A673 (cell line): ENCODE results near the gene CLIC4. TPM values are rescaled to one million over a fixed set of nuclear protein-coding genes. Genes with fewer than 3 reads are reported as not detected.
"Not testable (repeated sequence)": the region's sequence is repeated elsewhere in the genome, so short reads cannot be mapped to it uniquely, and the experiment has no call there.

Experiments
- BruUV-seq: library from RNA; stranded (reverse); fragments of 400-500 nt; replicated peaks from 2 replicates; lab custom pipeline; 2021; lab: Mats Ljungman, UMichigan
- CTCF ChIA-PET: fragments of 300-600 bp; sonication (Branson Sonifier 250); formaldehyde crosslinking; loops from one replicate; lab custom pipeline; 2022; ENCODE audit warnings: antibody characterized with exemption; lab: Charles Lee
- POLR2A ChIA-PET: fragments of 300-600 bp; sonication (Branson Sonifier 250); formaldehyde crosslinking; loops from one replicate; lab custom pipeline; 2022; ENCODE audit warnings: antibody characterized with exemption; ENCODE audit not compliant: low non-redundant PET; lab: Charles Lee
- DNase-seq: peaks from one replicate; pipeline ENCODE4 v3.0.0-alpha.2; 2015; ENCODE audit warnings: low spot score
- H3K27ac ChIP-seq: fragments of 200-600 bp; sonication (generic); 2 replicates; pipeline ENCODE4 v1.5.1; 2016; ENCODE audit warnings: mixed run types, low read depth, mild to moderate bottlenecking, mixed read lengths, antibody characterized with exemption, low read length; ENCODE audit not compliant: poor library complexity, severe bottlenecking
- H3K27me3 ChIP-seq: fragments of 200-600 bp; sonication (generic); replicated peaks from 2 replicates; pipeline ENCODE4 v1.6.1; 2017; ENCODE audit warnings: mixed run types, low read depth, mild to moderate bottlenecking, mixed read lengths, antibody characterized with exemption, low read length; ENCODE audit not compliant: insufficient read depth, poor library complexity
- H3K36me3 ChIP-seq: fragments of 200-600 bp; sonication (generic); 2 replicates; pipeline ENCODE4 v1.6.1; 2016; ENCODE audit warnings: mixed run types, mild to moderate bottlenecking, mixed read lengths, antibody characterized with exemption, low read length; ENCODE audit not compliant: insufficient read depth, poor library complexity, severe bottlenecking
- H3K4me1 ChIP-seq: fragments of 200-600 bp; sonication (generic); 2 replicates; pipeline ENCODE4 v1.6.1; 2017; ENCODE audit warnings: mixed run types, mild to moderate bottlenecking, mixed read lengths, antibody characterized with exemption, low read length; ENCODE audit not compliant: insufficient read depth, poor library complexity, severe bottlenecking
- H3K4me3 ChIP-seq: fragments of 200-600 bp; sonication (generic); 2 replicates; pipeline ENCODE4 v1.5.1; 2016; ENCODE audit warnings: low read depth, mixed run types, mild to moderate bottlenecking, mixed read lengths, low read length; ENCODE audit not compliant: poor library complexity, severe bottlenecking
- H3K9me3 ChIP-seq: fragments of 200-600 bp; sonication (generic); 2 replicates; pipeline ENCODE4 v1.6.1; 2016; ENCODE audit warnings: mixed run types, low read depth, mild to moderate bottlenecking, mixed read lengths, antibody characterized with exemption, low read length; ENCODE audit not compliant: poor library complexity, severe bottlenecking
- EZH2 ChIP-seq: fragments of 200-600 bp; sonication (generic); IDR thresholded peaks from 2 replicates; pipeline ENCODE4 v1.6.1; 2017; ENCODE audit warnings: borderline replicate concordance, low read depth, mild to moderate bottlenecking, mixed read lengths, antibody characterized with exemption, low read length; ENCODE audit not compliant: poor library complexity, severe bottlenecking
- intact Hi-C: fragments of 100-400 bp; cut with micrococcal nuclease; formaldehyde crosslinking; loops from one replicate; pipeline ENCODE4 v1.10.0; 2022; ENCODE audit not compliant: unreplicated experiment
- total RNA-seq: library from RNA; stranded (reverse); gene quantifications from 2 replicates; pipeline ENCODE4 v1.2.3, GENCODE V29; 2021
- TF ChIP-seq, protein P1 (sequence below): fragments of 300-800, 200-600 bp; sonication (generic); conservative IDR thresholded peaks from 2 replicates; pipeline ENCODE4 v1.5.1; 2017; ENCODE audit warnings: low read depth, mild to moderate bottlenecking, antibody characterized with exemption, low read length, moderate library complexity, mixed read lengths

CLIC4 gene
- total RNA-seq, 1 experiment from 2014 or later = 207 TPM

DNA sequence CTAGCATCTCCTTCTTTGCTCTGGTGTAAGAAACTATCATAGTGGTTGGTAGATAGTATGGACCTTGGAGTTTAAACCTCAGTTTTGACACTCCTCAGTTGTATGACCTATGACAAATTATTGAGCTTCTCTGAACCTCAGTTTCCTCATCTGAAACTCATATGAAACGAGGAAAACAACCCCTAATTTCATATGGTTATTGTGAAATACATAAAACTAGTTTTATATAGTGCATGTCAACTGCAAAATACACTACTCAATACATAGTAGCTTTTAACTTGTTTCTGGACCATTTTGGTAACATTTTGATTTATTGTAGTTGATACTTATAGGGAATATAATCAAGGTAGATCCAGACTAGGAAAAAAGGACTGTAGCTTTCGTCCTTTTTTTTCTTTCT, 32.9 kb downstream of the CLIC4 start:
- intact Hi-C loops = no loop called here
- POLR2A ChIA-PET = no interaction called here
- no peak for TF ChIP-seq EZH2
- TF ChIP-seq, protein P1, sequence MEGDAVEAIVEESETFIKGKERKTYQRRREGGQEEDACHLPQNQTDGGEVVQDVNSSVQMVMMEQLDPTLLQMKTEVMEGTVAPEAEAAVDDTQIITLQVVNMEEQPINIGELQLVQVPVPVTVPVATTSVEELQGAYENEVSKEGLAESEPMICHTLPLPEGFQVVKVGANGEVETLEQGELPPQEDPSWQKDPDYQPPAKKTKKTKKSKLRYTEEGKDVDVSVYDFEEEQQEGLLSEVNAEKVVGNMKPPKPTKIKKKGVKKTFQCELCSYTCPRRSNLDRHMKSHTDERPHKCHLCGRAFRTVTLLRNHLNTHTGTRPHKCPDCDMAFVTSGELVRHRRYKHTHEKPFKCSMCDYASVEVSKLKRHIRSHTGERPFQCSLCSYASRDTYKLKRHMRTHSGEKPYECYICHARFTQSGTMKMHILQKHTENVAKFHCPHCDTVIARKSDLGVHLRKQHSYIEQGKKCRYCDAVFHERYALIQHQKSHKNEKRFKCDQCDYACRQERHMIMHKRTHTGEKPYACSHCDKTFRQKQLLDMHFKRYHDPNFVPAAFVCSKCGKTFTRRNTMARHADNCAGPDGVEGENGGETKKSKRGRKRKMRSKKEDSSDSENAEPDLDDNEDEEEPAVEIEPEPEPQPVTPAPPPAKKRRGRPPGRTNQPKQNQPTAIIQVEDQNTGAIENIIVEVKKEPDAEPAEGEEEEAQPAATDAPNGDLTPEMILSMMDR = no peak

GRCh38 chr1:24779199-24779598, 34.0 kb downstream of the CLIC4 start:
- H3K27ac ChIP-seq, CTCF ChIA-PET, H3K36me3 ChIP-seq, DNase-seq, H3K4me3 ChIP-seq, H3K27me3 ChIP-seq, intact Hi-C loops, BruUV-seq, H3K9me3 ChIP-seq, POLR2A ChIA-PET: not testable (repeated sequence)
- H3K4me1 ChIP-seq = peaks cover 52% of the 10 kb centered on the region

More for the DNA sequence above, 32.9 kb downstream of the CLIC4 start:
- H3K27me3 ChIP-seq = no peaks in the 10 kb centered on the region
- H3K4me1 ChIP-seq = peaks cover 44% of the 10 kb centered on the region
- DNase-seq = no peak
- no peak overlapping the region for H3K4me3 ChIP-seq
- H3K36me3 ChIP-seq = no peaks in the 10 kb centered on the region
- no peak overlapping the region for H3K27ac ChIP-seq
- BruUV-seq = no TSS peak
- CTCF ChIA-PET = interaction anchor here (0.6 kb wide), 1 partner anchor 27 kb away, joined by 5 read pairs; no protein-coding TSS in a partner anchor
- no peaks in the 10 kb centered on the region for H3K9me3 ChIP-seq

- H3K4me3 ChIP-seq = no peak overlapping the region
- POLR2A ChIA-PET = no interaction called here
- no peaks in the 10 kb centered on the region for H3K27me3 ChIP-seq
- TF ChIP-seq EZH2 = no peak
- TF ChIP-seq, protein P1 = peak; percentile 35; the same call in 1 of the 2 replicates
- CTCF ChIA-PET = no interaction called here
- DNase-seq = peak; percentile 55
- peaks cover 59% of the 10 kb centered on the region for H3K4me1 ChIP-seq
- H3K9me3 ChIP-seq = no peaks in the 10 kb centered on the region
- no peaks in the 10 kb centered on the region for H3K36me3 ChIP-seq
- intact Hi-C loops = no loop called here
- H3K27ac ChIP-seq = no peak overlapping the region
- no TSS peak for BruUV-seq
These were observed 34.6 kb downstream of the CLIC4 start for GRCh38 chr1:24779689-24780464.

GRCh38 chr1:24780626-24781025, 35.4 kb downstream of the CLIC4 start:
- H3K9me3 ChIP-seq, POLR2A ChIA-PET, H3K4me3 ChIP-seq, H3K27me3 ChIP-seq, intact Hi-C loops, DNase-seq, CTCF ChIA-PET, H3K36me3 ChIP-seq, H3K27ac ChIP-seq, BruUV-seq: not testable (repeated sequence)
- H3K4me1 ChIP-seq = peaks cover 64% of the 10 kb centered on the region
